ENCODE measurements around the gene SYT12. TPM values are rescaled to one million over a fixed set of nuclear protein-coding genes. Genes with fewer than 3 reads are reported as not detected.

Gene SYT12
- total and polyA plus RNA-seq, 2 of the 8 experiments (the other 6 are each of a cell fraction or from before 2014, with no cell fraction given), result 1.4 to 3.3 TPM

DNA sequence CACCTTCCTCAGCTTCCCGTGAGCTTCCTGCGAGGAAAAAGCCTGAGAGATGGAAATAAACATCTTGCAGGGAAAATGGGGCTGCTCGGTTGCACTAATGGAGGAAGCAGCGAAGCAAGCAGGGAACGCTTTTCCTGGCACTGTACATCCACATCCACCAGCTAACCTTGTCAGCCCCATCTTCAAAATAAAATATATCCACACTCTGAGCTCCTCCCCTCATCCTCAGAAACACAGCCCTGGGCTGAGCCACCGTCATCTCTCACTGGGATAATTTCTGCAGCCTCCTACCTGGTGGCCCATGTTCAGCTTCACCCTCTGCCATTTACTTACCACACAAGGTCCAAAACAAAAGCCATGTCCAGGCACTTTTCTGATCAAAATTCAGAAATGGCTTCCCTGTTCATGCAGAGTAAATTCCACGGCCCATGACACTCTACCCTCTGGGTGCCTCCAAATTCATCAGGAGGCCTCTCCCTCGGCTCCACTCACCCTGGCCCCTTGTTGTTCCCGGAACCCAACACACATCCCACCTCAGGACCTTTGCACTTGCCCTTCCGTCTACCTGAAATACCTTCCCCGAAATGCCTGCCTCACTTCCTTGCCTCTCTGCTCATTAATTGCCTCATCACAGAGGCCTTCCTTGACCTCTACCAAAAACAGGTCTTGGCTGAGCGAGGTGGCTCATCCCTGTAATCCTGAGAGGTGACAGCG, 34.9 kb upstream of the SYT12 start:
- H3K14ac ChIP-seq (ENCODE audit: insufficient read length), result no peak overlapping the region
- H3K56ac ChIP-seq (replicated peaks; ENCODE audit: insufficient read length, low read depth, low read length), result no peak overlapping the region
- peaks cover 0 to 6% (median 5%) of the 10 kb centered on the region in 4 experiments; a peak in 6 of 7 replicates for H3K4me1 ChIP-seq (replicated peaks in 1 of 4; ENCODE audit: control insufficient read depth in 3 of 4, insufficient read depth in 4 of 4, low read length in 3 of 4)
- peak overlapping the region; percentile 84 for H4K91ac ChIP-seq (replicated peaks; ENCODE audit: insufficient read length, low read length)
- DNase-seq (ENCODE audit: low read depth in 1 of 2, low spot score in 2 of 2), result no peak
- peak overlapping the region; percentile 1 for H2BK120ac ChIP-seq (replicated peaks; ENCODE audit: low read depth, low read length)
- H2BK12ac ChIP-seq (ENCODE audit: low read depth, low read length), result peak overlapping the region; percentile 90; the same call in 1 of the 2 replicates
- no peak overlapping the region; the same call in 1 of the 2 replicates for H3K27ac ChIP-seq (ENCODE audit: low read depth, low read length)
- H3K79me2 ChIP-seq (ENCODE audit: control insufficient read depth in 1 of 2, insufficient read depth in 2 of 2, low read length in 2 of 2), result no peaks in the 10 kb centered on the region
- H3K23ac ChIP-seq (ENCODE audit: insufficient read length), result no peak overlapping the region
- peak overlapping the region; percentile 98; the same call in 1 of the 2 replicates for H2BK20ac ChIP-seq (ENCODE audit: low read length)
- no peaks in the 10 kb centered on the region for H3K23me2 ChIP-seq (ENCODE audit: low read depth, low read length)
- peak overlapping the region; percentile 22; the same call in 1 of the 2 replicates for H4K8ac ChIP-seq (ENCODE audit: extremely low read depth, insufficient read depth, low read length)
- peak overlapping the region; percentile 87 for H2AK5ac ChIP-seq (ENCODE audit: low read depth, low read length)
- TF ChIP-seq KDM1A (IDR thresholded peaks at IDR 0.05; ENCODE audit: borderline replicate concordance, low read length), result peak; percentile 69; the same call in 1 of the 2 replicates
- TF ChIP-seq SIN3A (conservative IDR thresholded peaks at IDR 0.05 in 1 of 2, IDR thresholded peaks at IDR 0.05 in 1 of 2; ENCODE audit: low read depth in 1 of 2, low read length in 2 of 2), result no peak
- FAIRE-seq, result no peak
- H3K4me2 ChIP-seq (ENCODE audit: insufficient read depth in 1 of 2, low read depth in 2 of 2, low read length in 2 of 2), result no peak overlapping the region
- no peaks in the 10 kb centered on the region for H3K36me3 ChIP-seq (ENCODE audit: control insufficient read depth in 2 of 4, insufficient read depth in 4 of 4, low read length in 3 of 4)
- H2BK5ac ChIP-seq (ENCODE audit: low read depth, low read length), result peak overlapping the region; percentile 88
- peak overlapping the region; percentile 13; the same call in 1 of the 2 replicates for H2BK15ac ChIP-seq (ENCODE audit: low read length)
- H3K18ac ChIP-seq (ENCODE audit: extremely low read depth, low read length), result peak overlapping the region; percentile 91; the same call in 1 of the 2 replicates
- no peak overlapping the region for H3K9ac ChIP-seq (replicated peaks in 1 of 4; ENCODE audit: extremely low read depth in 1 of 4, low read depth in 3 of 4, low read length in 3 of 4)
- WGBS, 2 experiments (ENCODE audit: extremely low coverage in 1 of 2, insufficient coverage in 1 of 2, insufficient read length in 1 of 2, insufficient replicate concordance in 2 of 2, low coverage in 1 of 2, low lambda C conversion rate in 2 of 2, missing lambda C conversion rate in 1 of 2), result 89% methylated on average over 13 of the region's 13 CpGs; no CpG with 5 or more reads in 1 of the 2 experiments
- CTCF ChIA-PET (ENCODE audit: partially characterized antibody), result interaction anchor here (0.6 to 5.6 kb wide), 5 partner anchors 12 to 160 kb away, joined by 3 to 45 read pairs (median 5); partner anchors contain the start of gene C11orf86
- POLR2A ChIA-PET (ENCODE audit: partially characterized antibody), result interaction anchor here (0.8 to 4.0 kb wide), 4 partner anchors 12 to 30 kb away, joined by 3 to 14 read pairs (median 8); partner anchors contain the start of genes C11orf86 and PC
- H3K4ac ChIP-seq (replicated peaks; ENCODE audit: insufficient read length, low read depth, low read length), result no peak overlapping the region
- no peak overlapping the region for H4K5ac ChIP-seq (ENCODE audit: insufficient read length, low read depth, low read length)
- no peak overlapping the region for H2AFZ ChIP-seq (ENCODE audit: low read length)
- no peaks in the 10 kb centered on the region for H3K9me3 ChIP-seq (ENCODE audit: insufficient read depth in 2 of 2, low read depth in 1 of 2, low read length in 1 of 2)
- no peaks in the 10 kb centered on the region for H3K27me3 ChIP-seq (replicated peaks in 1 of 4; ENCODE audit: control insufficient read depth in 3 of 4, extremely low read depth in 1 of 4, insufficient read depth in 3 of 4, low read length in 3 of 4)
- H3K79me1 ChIP-seq (ENCODE audit: low read depth, low read length), result no peaks in the 10 kb centered on the region
- H3K4me3 ChIP-seq (ENCODE audit: extremely low read depth in 1 of 4, insufficient read depth in 2 of 4, low read depth in 3 of 4, low read length in 4 of 4), result no peak overlapping the region
- H4K20me1 ChIP-seq (replicated peaks in 1 of 2; ENCODE audit: control insufficient read depth in 1 of 2, insufficient read depth in 2 of 2, low read length in 2 of 2), result no peaks in the 10 kb centered on the region
